Camera-type eye (tissue), 1 donor: ENCODE data around the gene CMTM5. TPM values are rescaled to one million over a fixed set of nuclear protein-coding genes. Genes with fewer than 3 reads are reported as not detected.

ENCODE experiments used
- total RNA-seq: library from RNA; depleted of rRNA; stranded (reverse); fragments of >200 nt; gene quantifications from one replicate; pipeline ENCODE4 v1.2.3, GENCODE V29; 2014

CMTM5 gene, protein sequence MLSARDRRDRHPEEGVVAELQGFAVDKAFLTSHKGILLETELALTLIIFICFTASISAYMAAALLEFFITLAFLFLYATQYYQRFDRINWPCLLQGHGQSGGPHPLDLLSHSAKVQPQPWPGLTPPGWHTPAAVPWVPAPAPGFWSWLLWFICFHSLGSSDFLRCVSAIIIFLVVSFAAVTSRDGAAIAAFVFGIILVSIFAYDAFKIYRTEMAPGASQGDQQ
- total RNA-seq = 5.9 TPM

GRCh38 chr14:23376482-23377197 is at the start of gene CMTM5:
Gene CMTM5, plus strand, starts transcription at chr14:23377046. Its CDS starts 206 bp downstream, at chr14:23377252.

DNA sequence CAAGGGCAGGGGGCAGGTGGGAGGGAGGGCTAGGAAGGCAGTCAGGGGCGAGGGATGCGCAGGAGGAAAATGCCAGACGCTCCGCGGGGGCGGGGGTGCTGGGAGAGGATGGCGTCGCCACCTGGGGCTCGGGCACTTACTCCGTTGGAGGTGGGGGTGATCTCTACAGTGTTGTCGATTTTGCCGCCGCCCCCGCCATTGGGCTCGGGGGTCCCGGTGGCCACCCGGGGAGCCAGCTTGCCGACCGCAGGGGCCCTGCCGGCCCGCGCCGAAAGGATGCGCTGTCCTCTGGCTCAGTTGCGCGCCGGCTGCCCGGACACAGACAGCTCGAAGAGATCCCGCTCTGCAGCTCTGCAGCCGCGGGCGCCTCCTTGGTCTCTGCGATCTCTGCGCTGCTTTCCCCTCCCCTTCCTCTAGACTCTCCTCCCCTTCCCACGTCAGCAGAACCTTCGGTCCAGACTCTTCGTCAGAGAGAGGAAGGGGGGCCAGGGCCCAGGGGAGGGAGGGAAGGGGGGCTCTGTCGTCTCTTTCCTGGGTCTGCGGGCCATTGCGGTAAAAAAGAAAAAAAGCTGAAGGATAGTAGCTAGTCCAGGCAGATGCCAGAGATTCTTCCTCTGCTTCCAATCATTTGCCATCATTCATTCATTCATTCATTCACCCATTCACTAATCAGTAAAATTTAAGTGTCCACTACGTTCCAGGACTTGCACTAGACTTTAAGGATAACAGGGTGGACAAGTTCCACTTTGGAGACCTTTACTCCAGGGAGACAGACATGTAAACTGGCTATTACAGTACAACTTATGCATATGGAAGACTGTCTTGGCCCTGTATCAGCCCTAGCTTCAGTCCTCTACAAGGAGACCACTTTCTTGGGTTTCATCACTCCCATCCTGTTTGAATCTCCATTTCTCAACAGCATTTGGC is 24.1 kb upstream of the CMTM5 start, which contains the start of gene SLC22A17:
TSS of gene SLC22A17 (minus strand) at position 382 of the 927 bp plus-strand sequence.

DNA sequence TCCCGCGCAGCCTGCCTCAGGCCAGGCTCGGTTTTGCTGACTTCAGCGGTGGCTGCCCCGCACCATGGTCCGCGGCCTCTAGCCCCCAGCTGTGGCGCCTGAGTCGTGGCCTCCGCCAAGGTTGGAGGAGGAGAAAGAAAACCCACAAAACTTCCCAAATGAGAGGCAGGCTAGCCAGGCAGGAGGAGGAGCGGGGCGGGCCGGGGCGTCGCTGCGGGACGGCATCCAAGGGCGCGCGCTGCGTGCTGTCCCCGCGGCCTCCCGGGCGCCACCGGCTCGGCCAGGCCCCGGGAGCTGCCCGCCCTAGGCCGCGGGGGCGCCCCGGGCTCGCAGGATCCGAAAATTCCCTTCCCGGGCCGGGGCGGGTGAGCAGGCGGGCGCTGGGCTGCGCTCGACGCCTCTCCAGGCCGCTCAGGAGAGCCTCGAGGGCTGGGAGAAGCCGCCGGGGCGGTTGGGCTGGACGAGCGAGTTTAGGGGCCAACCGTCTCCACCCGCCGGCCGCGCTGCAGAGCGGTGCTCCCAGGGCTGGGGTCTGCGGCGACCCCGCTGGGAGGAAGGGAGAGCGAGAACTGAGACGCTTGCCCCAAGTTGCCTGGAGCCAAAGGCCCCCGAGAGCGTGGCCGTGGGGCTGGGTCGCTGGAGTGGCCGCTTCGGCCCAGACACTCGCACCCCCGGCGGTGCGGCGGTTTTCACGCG is 11.7 kb upstream of the CMTM5 start, which contains the start of gene EFS:
TSS of gene EFS (minus strand) at position 137 of the 696 bp plus-strand sequence. CDS start 147 bp downstream, outside the sequence.

DNA sequence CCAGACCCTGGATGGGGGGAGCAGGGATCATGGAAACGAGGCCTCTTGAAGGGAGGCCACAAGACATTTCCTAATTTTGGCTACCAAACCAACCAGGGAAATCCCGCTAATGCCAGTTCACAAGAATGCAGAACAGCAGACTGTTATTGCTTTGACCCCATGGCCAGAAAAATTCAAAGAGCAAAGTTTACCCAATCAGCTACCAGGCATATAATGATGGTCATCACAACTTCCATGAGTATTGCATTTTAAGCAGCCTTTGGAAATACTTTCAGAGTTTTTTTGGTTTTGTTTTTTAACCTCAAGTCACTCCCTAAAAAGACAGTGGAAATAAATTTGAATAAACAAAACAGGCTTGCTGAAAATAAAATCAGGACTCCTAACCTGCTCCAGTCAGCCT is 4.3 kb upstream of the CMTM5 start, which contains the start of gene IL25:
TSS of gene IL25 (plus strand) at position 301 of the 400 bp plus-strand sequence.

DNA sequence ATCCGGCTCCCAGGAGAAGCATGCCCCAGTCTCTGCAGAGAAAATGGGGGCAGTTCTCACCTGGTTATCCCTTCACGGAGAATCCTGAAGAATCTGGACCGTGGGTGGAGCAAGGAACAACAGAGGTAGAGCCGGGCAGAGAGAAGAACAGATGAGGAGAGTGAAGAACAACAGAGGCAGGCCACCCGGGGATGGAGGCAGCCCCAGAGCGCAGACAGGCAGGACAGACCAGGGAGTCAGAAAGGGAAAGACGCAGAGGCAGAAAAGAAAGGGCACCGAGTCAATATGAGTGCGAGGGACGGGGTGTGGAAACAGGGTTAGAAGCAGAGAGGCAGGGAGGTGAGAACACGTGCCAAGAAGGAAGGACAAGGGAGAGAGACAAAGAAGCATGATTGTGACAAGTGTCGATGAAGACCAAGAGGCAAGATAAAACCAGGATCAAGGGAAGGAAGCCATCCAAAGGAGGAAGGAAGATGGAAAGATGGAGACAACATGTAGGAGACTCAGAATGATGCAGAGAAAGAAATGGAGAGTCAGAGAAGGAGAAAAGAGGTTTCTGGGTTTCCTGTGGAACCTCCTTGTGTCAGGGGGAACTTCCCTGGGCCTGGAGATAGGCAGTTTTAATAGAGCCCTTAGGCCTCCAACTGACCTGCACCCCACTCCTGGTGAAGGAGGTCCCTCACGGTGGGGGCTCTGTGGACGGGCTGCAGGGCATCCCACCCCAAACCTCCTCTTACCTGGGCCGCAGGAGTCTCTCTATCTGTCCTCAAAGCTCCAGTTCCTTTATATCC is 30.9 kb downstream of the CMTM5 start, which contains the start of gene MYH6:
TSS of gene MYH6 (minus strand) at position 758 of the 791 bp plus-strand sequence. CDS start 1,050 bp downstream, outside the sequence.

Other genes starting within 250 kb of the CMTM5 start
- gene SLC7A8, start 193.4 kb upstream of the CMTM5 start, total RNA-seq = 36.9 TPM
- gene RNF212B, start 139.1 kb upstream of the CMTM5 start, total RNA-seq = not detected
- gene HOMEZ, start 90.9 kb upstream of the CMTM5 start, total RNA-seq = 7.9 TPM
- gene PPP1R3E, start 74.2 kb upstream of the CMTM5 start, total RNA-seq = 14.0 TPM
- 29.7 TPM for gene BCL2L2, start 70.2 kb upstream of the CMTM5 start, total RNA-seq
- 94.1 TPM for gene PABPN1, start 55.6 kb upstream of the CMTM5 start, total RNA-seq
- gene SLC22A17, start 24.2 kb upstream of the CMTM5 start, total RNA-seq = 65.6 TPM
- gene EFS, start 11.9 kb upstream of the CMTM5 start, total RNA-seq = 33.1 TPM
- not detected for gene IL25, start 4.2 kb upstream of the CMTM5 start, total RNA-seq
- 0.49 TPM for gene MYH6, start 31.2 kb downstream of the CMTM5 start, total RNA-seq
- 69.1 TPM for gene MYH7, start 58.6 kb downstream of the CMTM5 start, total RNA-seq
- 48.5 TPM for gene NGDN, start 92.7 kb downstream of the CMTM5 start, total RNA-seq
- 1.6 TPM for gene ZFHX2, start 174.7 kb downstream of the CMTM5 start, total RNA-seq
- 21.6 TPM for gene THTPA, start 179.2 kb downstream of the CMTM5 start, total RNA-seq
- 32.0 TPM for gene AP1G2, start 190.7 kb downstream of the CMTM5 start, total RNA-seq
- gene JPH4, start 201.7 kb downstream of the CMTM5 start, total RNA-seq = 10.6 TPM